ENCODE measurements around the gene LPP. TPM values are rescaled to one million over a fixed set of nuclear protein-coding genes. Genes with fewer than 3 reads are reported as not detected.

Gene LPP
- total and polyA plus RNA-seq, 8 donors = 8.0 to 885 (median 305) TPM

- Histone ChIP-seq H3K4me3 (no peak overlapping the region), H3K27ac (peak overlapping the region; percentile 26 to 85 (median 72)), H3K9me3 (no peaks in the 10 kb centered on the region), H3K27me3 (no peaks in the 10 kb centered on the region), H3K4me1 (peaks cover 37 to 99% (median 69%) of the 10 kb centered on the region in 4 donors), H3K36me3 (peaks cover 0 to 27% (median 11%) of the 10 kb centered on the region in 4 donors)
- intact Hi-C loops (cut with DNase I; ENCODE audit: low total_unique reads) = no loop called here
- peak in 1 of 2 donors; percentile 77 for DNase-seq
- WGBS, 5 donors = 53 to 84% (median 67%) methylated on average over 16 of the region's 16 CpGs
- no peak for TF ChIP-seq CTCF (IDR thresholded peaks at IDR 0.05)
- no peak for TF ChIP-seq POLR2A (IDR thresholded peaks at IDR 0.05)
- TF ChIP-seq POLR2AphosphoS5 (IDR thresholded peaks at IDR 0.05) = peak in 1 of 3 donors; percentile 69
Observed at GRCh38 chr3:188179006-188179966, 25.3 kb downstream of the LPP start.

- 79 to 93% (median 90%) methylated on average over 7 of the region's 7 CpGs for WGBS, 5 donors
- no peak for TF ChIP-seq POLR2AphosphoS5 (IDR thresholded peaks at IDR 0.05)
- no peak for TF ChIP-seq EP300 (IDR thresholded peaks at IDR 0.05)
- TF ChIP-seq POLR2A (IDR thresholded peaks at IDR 0.05) = no peak
- no peak for TF ChIP-seq CTCF (IDR thresholded peaks at IDR 0.05)
- intact Hi-C loops (cut with DNase I; ENCODE audit: low total_unique reads) = no loop called here
- peaks cover 0 to 20% (median 6%) of the 10 kb centered on the region in 4 donors for H3K36me3 ChIP-seq
- H3K4me3 ChIP-seq = no peak overlapping the region
- H3K9me3 ChIP-seq = no peaks in the 10 kb centered on the region
- H3K4me1 ChIP-seq = peaks cover 29 to 99% (median 68%) of the 10 kb centered on the region in 4 donors
- peak overlapping the region in 4 of 5 donors; percentile 66 to 85 (median 78) for H3K27ac ChIP-seq
- DNase-seq = no peak
- H3K27me3 ChIP-seq = no peaks in the 10 kb centered on the region
Observed at GRCh38 chr3:188180114-188180513, 26.2 kb downstream of the LPP start.

GRCh38 chr3:188183452-188183851 is 29.5 kb downstream of the LPP start:
- Histone ChIP-seq H3K9me3 (no peaks in the 10 kb centered on the region), H3K4me3 (no peak overlapping the region), H3K36me3 (peaks cover 0 to 10% (median 4%) of the 10 kb centered on the region in 4 donors), H3K4me1 (peaks cover 32 to 98% (median 68%) of the 10 kb centered on the region in 4 donors), H3K27me3 (no peaks in the 10 kb centered on the region), H3K27ac (peak overlapping the region in 3 of 5 donors; percentile 46 to 85 (median 82))
- 67 to 85% (median 75%) methylated on average over 5 of the region's 5 CpGs for WGBS, 5 donors
- TF ChIP-seq CTCF (IDR thresholded peaks at IDR 0.05) (no peak), EP300 (IDR thresholded peaks at IDR 0.05) (no peak), POLR2AphosphoS5 (IDR thresholded peaks at IDR 0.05) (peak in 1 of 3 donors; percentile 22), POLR2A (IDR thresholded peaks at IDR 0.05) (no peak)
- intact Hi-C loops (cut with DNase I; ENCODE audit: low total_unique reads) = no loop called here
- no peak for DNase-seq

GRCh38 chr3:188184160-188184559 is 30.2 kb downstream of the LPP start:
- 58 to 83% (median 79%) methylated on average over 3 of the region's 3 CpGs for whole genome bisulfite sequencing, 5 donors
- no peak for DNase-seq
- TF ChIP-seq POLR2AphosphoS5 (IDR thresholded peaks at IDR 0.05) (no peak), EP300 (IDR thresholded peaks at IDR 0.05) (no peak), POLR2A (IDR thresholded peaks at IDR 0.05) (no peak), CTCF (IDR thresholded peaks at IDR 0.05) (no peak)
- H3K36me3 ChIP-seq = peaks cover 0 to 5% (median 3%) of the 10 kb centered on the region in 4 donors
- H3K9me3 ChIP-seq = no peaks in the 10 kb centered on the region
- H3K4me3 ChIP-seq = no peak overlapping the region
- peaks cover 30 to 98% (median 66%) of the 10 kb centered on the region in 4 donors for H3K4me1 ChIP-seq
- peak overlapping the region in 4 of 5 donors; percentile 10 to 85 (median 64) for H3K27ac ChIP-seq
- no peaks in the 10 kb centered on the region for H3K27me3 ChIP-seq
- intact Hi-C loops (cut with DNase I; ENCODE audit: low total_unique reads) = no loop called here

All from stomach (tissue), 9 donors.